Natural killer cell (primary cell): ENCODE data around the gene HCN1. TPM values are rescaled to one million over a fixed set of nuclear protein-coding genes. Genes with fewer than 3 reads are reported as not detected.

Source experiments
- ATAC-seq, 3 donors: fragments of 150-1000 bp in 2 of 3; fragments of 200-7000 bp in 1 of 3; cut with Tn5 transposase; 1 replicate in 1 of 3; 2 replicates in 2 of 3; pipeline ENCODE4 v1.10.0; 2021; ENCODE audit warnings: mild to moderate bottlenecking in 2 of 3, moderate library complexity in 2 of 3
- DNase-seq, 2 donors: peaks; one replicate each; pipeline versions ENCODE4 v3.0.0 to v3.0.0-alpha.2; 2013 to 2021; ENCODE audit warnings: mixed read lengths in 1 of 2
- H3K27ac ChIP-seq: one replicate; pipeline ENCODE4 v1.5.1; 2013; ENCODE audit warnings: mild to moderate bottlenecking, low read length
- H3K27me3 ChIP-seq: one replicate; pipeline ENCODE4 v1.6.1; 2013; ENCODE audit warnings: low read length; ENCODE audit not compliant: control insufficient read depth, insufficient read depth
- H3K36me3 ChIP-seq: one replicate; pipeline ENCODE4 v1.6.1; 2013; ENCODE audit warnings: low read length; ENCODE audit not compliant: control insufficient read depth, insufficient read depth
- H3K4me1 ChIP-seq: one replicate; pipeline ENCODE4 v1.6.1; 2013; ENCODE audit warnings: low read length; ENCODE audit not compliant: control insufficient read depth, insufficient read depth
- H3K4me3 ChIP-seq: one replicate; pipeline ENCODE4 v1.5.1; 2013; ENCODE audit warnings: low read length
- H3K9me3 ChIP-seq: one replicate; pipeline ENCODE4 v1.6.1; 2013; ENCODE audit warnings: low read length; ENCODE audit not compliant: control insufficient read depth, insufficient read depth
- H3K27ac Mint-ChIP-seq, 2 donors: one replicate each; pipeline ENCODE4 v1.8.0; 2022; ENCODE audit warnings: mild to moderate bottlenecking in 2 of 2, mixed read lengths in 2 of 2, moderate library complexity in 1 of 2
- H3K27me3 Mint-ChIP-seq, 2 donors: one replicate each; pipeline ENCODE4 v1.8.0; 2022; ENCODE audit warnings: low read depth in 2 of 2, mixed read lengths in 2 of 2
- H3K36me3 Mint-ChIP-seq: one replicate; pipeline ENCODE4 v1.8.0; 2022; ENCODE audit warnings: mixed read lengths
- H3K4me1 Mint-ChIP-seq, 2 donors: one replicate each; pipeline ENCODE4 v1.8.0; 2022; ENCODE audit warnings: mixed read lengths in 2 of 2
- H3K4me3 Mint-ChIP-seq: one replicate; pipeline ENCODE4 v1.8.0; 2022; ENCODE audit warnings: mild to moderate bottlenecking, moderate library complexity, mixed read lengths
- H3K9me3 Mint-ChIP-seq, 2 donors: one replicate each; pipeline ENCODE4 v1.8.0; 2022; ENCODE audit warnings: mixed read lengths in 2 of 2
- CTCF ChIP-seq: fragments of 200-600 bp; IDR thresholded peaks from one replicate; pipeline ENCODE4 v1.8.0; 2022; ENCODE audit warnings: antibody characterized with exemption
- WGBS: methylation state at CpG from one replicate; pipeline ENCODE4 v1.1.7; 2013; ENCODE audit warnings: missing lambda C conversion rate; ENCODE audit not compliant: insufficient coverage; 5-methylcytosine and 5-hydroxymethylcytosine counted together
- intact Hi-C: fragments of 100-400 bp; cut with micrococcal nuclease; formaldehyde crosslinking; loops from one replicate; pipeline ENCODE4 v1.14.2; 2022
- total RNA-seq, 4 donors: library from RNA; stranded (reverse); fragments of 120-200 nt in 1 of 4; gene quantifications; one replicate each; pipeline versions ENCODE4 v1.2.3 to v1.2.4, GENCODE V29; 2013 to 2022

HCN1 gene
- total RNA-seq, 3 donors from 2014 or later (not counting 1 experiment from before 2014, with no cell fraction given): not detected

- intact Hi-C loops: no loop called here
- Mint-ChIP-seq H3K4me1 (no peaks in the 10 kb centered on the region), H3K9me3 (peaks cover 15 to 21% of the 10 kb centered on the region in 2 donors), H3K4me3 (no peak overlapping the region), H3K27ac (no peak overlapping the region), H3K36me3 (peaks cover 21% of the 10 kb centered on the region), H3K27me3 (no peaks in the 10 kb centered on the region)
- TF ChIP-seq CTCF: no peak
- Histone ChIP-seq H3K27me3 (no peaks in the 10 kb centered on the region), H3K36me3 (no peaks in the 10 kb centered on the region), H3K27ac (no peak overlapping the region), H3K9me3 (no peaks in the 10 kb centered on the region), H3K4me3 (no peak overlapping the region), H3K4me1 (no peaks in the 10 kb centered on the region)
- 44% methylated on average over 3 of the region's 3 CpGs for WGBS
- DNase-seq (no peak), ATAC-seq (no peak)
Measured at GRCh38 chr5:45542421-45542820, 153.8 kb downstream of the HCN1 start.

GRCh38 chr5:45533663-45534062 is 162.5 kb downstream of the HCN1 start:
- Histone ChIP-seq H3K27ac (no peak overlapping the region), H3K4me1 (no peaks in the 10 kb centered on the region), H3K4me3 (no peak overlapping the region), H3K9me3 (peaks cover 3% of the 10 kb centered on the region), H3K27me3 (no peaks in the 10 kb centered on the region), H3K36me3 (no peaks in the 10 kb centered on the region)
- intact Hi-C loops: no loop called here
- H3K27me3 Mint-ChIP-seq: no peaks in the 10 kb centered on the region
- H3K27ac Mint-ChIP-seq: no peak overlapping the region
- H3K4me1 Mint-ChIP-seq: no peaks in the 10 kb centered on the region
- ATAC-seq (no peak), DNase-seq (no peak)
- TF ChIP-seq CTCF: no peak
- H3K36me3 Mint-ChIP-seq: peaks cover 7% of the 10 kb centered on the region
- 50% methylated on average over 1 of the region's 1 CpG for WGBS
- H3K4me3 Mint-ChIP-seq: no peak overlapping the region
- peaks cover 13 to 25% of the 10 kb centered on the region in 2 donors for H3K9me3 Mint-ChIP-seq

- TF ChIP-seq CTCF: no peak
- H3K27me3 ChIP-seq: no peaks in the 10 kb centered on the region
- no peaks in the 10 kb centered on the region for H3K27me3 Mint-ChIP-seq
- no peak overlapping the region for H3K4me3 Mint-ChIP-seq
- peaks cover 15 to 23% of the 10 kb centered on the region in 2 donors for H3K9me3 Mint-ChIP-seq
- H3K9me3 ChIP-seq: peaks cover 3% of the 10 kb centered on the region
- H3K36me3 Mint-ChIP-seq: peaks cover 7% of the 10 kb centered on the region
- WGBS: 65% methylated on average over 3 of the region's 4 CpGs
- H3K4me1 Mint-ChIP-seq: no peaks in the 10 kb centered on the region
- no peak for DNase-seq
- H3K27ac ChIP-seq: no peak overlapping the region
- H3K36me3 ChIP-seq: no peaks in the 10 kb centered on the region
- H3K4me3 ChIP-seq: no peak overlapping the region
- intact Hi-C loops: no loop called here
- H3K27ac Mint-ChIP-seq: no peak overlapping the region
- no peaks in the 10 kb centered on the region for H3K4me1 ChIP-seq
- ATAC-seq: no peak
Measured at GRCh38 chr5:45532826-45533624, 163.2 kb downstream of the HCN1 start.

GRCh38 chr5:45521067-45521466 is 175.1 kb downstream of the HCN1 start:
- Histone ChIP-seq H3K4me3 (no peak overlapping the region), H3K4me1 (no peaks in the 10 kb centered on the region), H3K36me3 (no peaks in the 10 kb centered on the region), H3K27ac (no peak overlapping the region), H3K27me3 (no peaks in the 10 kb centered on the region), H3K9me3 (no peaks in the 10 kb centered on the region)
- no peak for DNase-seq
- H3K36me3 Mint-ChIP-seq: no peaks in the 10 kb centered on the region
- no peaks in the 10 kb centered on the region for H3K4me1 Mint-ChIP-seq
- no peaks in the 10 kb centered on the region for H3K27me3 Mint-ChIP-seq
- no peak for ATAC-seq
- peaks cover 8 to 11% of the 10 kb centered on the region in 2 donors for H3K9me3 Mint-ChIP-seq
- no peak for TF ChIP-seq CTCF
- 32% methylated on average over 2 of the region's 2 CpGs for WGBS
- no peak overlapping the region for H3K4me3 Mint-ChIP-seq
- H3K27ac Mint-ChIP-seq: no peak overlapping the region
- intact Hi-C loops: no loop called here
